ENCODE measurements around the gene RACGAP1.

GRCh38 chr12:49942512-49942893 lies 82.8 kb downstream of the RACGAP1 start:
- TF ChIP-seq CTCF (IDR thresholded peaks at IDR 0.05) (no peak), USF1 (IDR thresholded peaks at IDR 0.05; ENCODE audit: borderline replicate concordance, low read depth) (no peak), TEAD4 (IDR thresholded peaks at IDR 0.05; ENCODE audit: borderline replicate concordance, insufficient read depth) (no peak), MXI1 (IDR thresholded peaks at IDR 0.05; ENCODE audit: low read depth, low read length) (no peak), RAD21 (IDR thresholded peaks at IDR 0.05; ENCODE audit: low read length) (no peak)
